Naive thymus-derived CD4-positive, alpha-beta T cell (primary cell): ENCODE results near the gene POP4. TPM values are rescaled to one million over a fixed set of nuclear protein-coding genes. Genes with fewer than 3 reads are reported as not detected.

Experiments used
- ATAC-seq: fragments of 150-1000 bp; cut with Tn5 transposase; 2 replicates; pipeline ENCODE4 v1.10.0; 2021; ENCODE audit warnings: mild to moderate bottlenecking, moderate library complexity
- CTCF ChIA-PET: fragments of 350-600 bp; sonication (Branson Sonifier 250); formaldehyde crosslinking; loops from one replicate; lab custom pipeline; 2021; ENCODE audit warnings: antibody characterized with exemption; lab: Charles Lee
- POLR2A ChIA-PET: fragments of 350-600 bp; sonication (Branson Sonifier 250); formaldehyde crosslinking; loops from one replicate; lab custom pipeline; 2021; ENCODE audit warnings: antibody characterized with exemption, inconsistent platforms; lab: Charles Lee
- DNase-seq, 9 donors: peaks; one replicate each; pipeline versions ENCODE4 v3.0.0 to v3.0.0-alpha.2; 2020 to 2022; ENCODE audit warnings: mixed read lengths in 1 of 9
- H3K27ac ChIP-seq: one replicate; pipeline ENCODE4 v1.7.0; 2013; ENCODE audit warnings: mild to moderate bottlenecking, low read depth, low read length, moderate library complexity
- H3K27me3 ChIP-seq, 2 donors: one replicate each; pipeline ENCODE4 v1.7.0; 2013; ENCODE audit warnings: low read length in 2 of 2, mild to moderate bottlenecking in 2 of 2, moderate library complexity in 2 of 2; ENCODE audit not compliant: control insufficient read depth in 2 of 2, insufficient read depth in 2 of 2
- H3K36me3 ChIP-seq, 3 experiments: 1 replicate in 2 of 3; 2 replicates in 1 of 3; pipeline ENCODE4 v1.7.0; 2013; ENCODE audit warnings: low read length in 3 of 3, mild to moderate bottlenecking in 3 of 3, moderate library complexity in 1 of 3; ENCODE audit not compliant: insufficient read depth in 3 of 3, control insufficient read depth in 2 of 3
- H3K4me1 ChIP-seq, 2 donors: one replicate each; pipeline ENCODE4 v1.7.0; 2013; ENCODE audit warnings: low read length in 2 of 2, mild to moderate bottlenecking in 2 of 2, moderate library complexity in 1 of 2; ENCODE audit not compliant: control insufficient read depth in 2 of 2, insufficient read depth in 2 of 2
- H3K4me3 ChIP-seq: 2 replicates; pipeline ENCODE4 v1.7.0; 2013; ENCODE audit warnings: mild to moderate bottlenecking, low read length
- H3K9me3 ChIP-seq, 3 experiments: 1 replicate in 2 of 3; 2 replicates in 1 of 3; pipeline ENCODE4 v1.7.0; 2013; ENCODE audit warnings: low read length in 3 of 3; ENCODE audit not compliant: control insufficient read depth in 2 of 3
- H3K27ac Mint-ChIP-seq, 9 donors: one replicate each; pipeline ENCODE4 v1.8.0; 2020 to 2022; ENCODE audit warnings: mixed read lengths in 9 of 9, mild to moderate bottlenecking in 8 of 9, moderate library complexity in 5 of 9, inconsistent platforms in 2 of 9
- H3K27me3 Mint-ChIP-seq, 5 donors: one replicate each; pipeline ENCODE4 v1.8.0; 2021 to 2022; ENCODE audit warnings: mixed read lengths in 5 of 5, mild to moderate bottlenecking in 1 of 5
- H3K36me3 Mint-ChIP-seq, 5 donors: one replicate each; pipeline ENCODE4 v1.8.0; 2020 to 2022; ENCODE audit warnings: mixed read lengths in 5 of 5, mild to moderate bottlenecking in 3 of 5, inconsistent platforms in 1 of 5
- H3K4me1 Mint-ChIP-seq, 7 donors: one replicate each; pipeline ENCODE4 v1.8.0; 2020 to 2022; ENCODE audit warnings: mixed read lengths in 7 of 7, mild to moderate bottlenecking in 3 of 7, inconsistent platforms in 1 of 7
- H3K4me3 Mint-ChIP-seq, 10 donors: one replicate each; pipeline ENCODE4 v1.8.0; 2020 to 2022; ENCODE audit warnings: mild to moderate bottlenecking in 10 of 10, mixed read lengths in 10 of 10, moderate library complexity in 6 of 10, inconsistent platforms in 2 of 10
- H3K9me3 Mint-ChIP-seq, 11 donors: one replicate each; pipeline ENCODE4 v1.8.0; 2020 to 2022; ENCODE audit warnings: mixed read lengths in 11 of 11, mild to moderate bottlenecking in 4 of 11, inconsistent platforms in 1 of 11, moderate library complexity in 1 of 11
- intact Hi-C, 2 donors: fragments of 100-400 bp; cut with micrococcal nuclease; formaldehyde crosslinking; loops; one replicate each; pipeline ENCODE4 v1.15.1; 2023
- polyA plus RNA-seq, 2 donors: library from polyadenylated mRNA; unstranded; fragments of 300-500 nt; fragmentation: Illumina TruSeq; gene quantifications; one replicate each; pipeline ENCODE4 v1.2.3, GENCODE V29; 2021
- total RNA-seq, 6 experiments: library from RNA in 5 of 6; stranded (reverse) in 5 of 6; gene quantifications; 1 replicate in 5 of 6; 2 replicates in 1 of 6; pipeline ENCODE4 v1.2.3 and lab custom pipeline; 2021 to 2026

Gene POP4
- total and polyA plus RNA-seq, 7 experiments from 2014 or later = 45.3 to 156 (median 59.2) TPM

DNA sequence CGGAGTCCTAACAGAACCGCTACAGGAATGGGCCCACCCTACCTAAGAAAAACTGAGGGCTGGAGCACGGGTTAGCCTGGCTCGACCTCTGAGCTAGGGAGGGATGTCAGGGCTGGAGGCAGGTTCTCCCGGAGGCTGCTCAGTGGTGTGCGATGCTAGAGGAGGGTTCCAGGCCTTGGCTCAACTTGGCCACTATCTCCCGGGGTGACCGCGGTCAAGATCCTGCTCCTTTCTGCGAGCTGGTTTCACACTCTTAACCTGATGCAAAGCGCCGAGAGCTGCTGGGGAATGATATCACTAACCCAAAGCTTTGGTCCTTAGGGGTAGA is 301 bp downstream of the POP4 start:
- H3K27me3 Mint-ChIP-seq = peaks cover 0 to 5% (median 0%) of the 10 kb centered on the region in 5 donors
- H3K4me1 Mint-ChIP-seq = peaks cover 14 to 43% (median 29%) of the 10 kb centered on the region in 7 donors
- peak overlapping the region; percentile 100 for H3K27ac Mint-ChIP-seq

DNA sequence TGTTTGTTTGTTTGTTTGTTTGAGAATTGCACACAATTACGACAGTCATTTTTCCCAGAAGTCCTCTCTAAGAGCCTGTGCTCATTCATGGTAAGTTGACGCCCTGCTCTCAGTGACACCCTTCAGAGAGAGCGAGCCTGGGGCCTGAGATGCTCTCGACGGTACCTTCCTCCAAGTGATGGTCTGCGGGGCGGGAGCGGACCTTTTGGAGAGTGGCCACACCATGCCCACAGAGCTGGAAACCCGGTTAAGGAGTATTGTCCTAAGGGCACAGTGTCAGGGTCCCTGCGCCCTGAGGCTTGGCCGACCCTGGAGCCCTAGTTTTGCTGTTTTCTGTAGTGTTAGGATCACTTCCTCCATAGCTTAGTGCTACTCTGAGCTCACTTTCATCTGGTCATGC is 3.6 kb downstream of the POP4 start:
- H3K36me3 Mint-ChIP-seq = peaks cover 15 to 51% (median 20%) of the 10 kb centered on the region in 5 donors
- POLR2A ChIA-PET = interaction anchor here (0.9 to 9.9 kb wide), 9 partner anchors 55 to 235 kb away, joined by 5 to 198 read pairs (median 5); partner anchors contain the start of genes C19orf12 and PLEKHF1

More for the DNA sequence above, 301 bp downstream of the POP4 start:
- H3K4me1 ChIP-seq = peaks cover 18% of the 10 kb centered on the region in 2 donors
- no peaks in the 10 kb centered on the region for H3K9me3 ChIP-seq
- ChIA-PET POLR2A (interaction anchor here (0.7 to 9.9 kb wide), 37 partner anchors 8 to 1813 kb away, joined by 3 to 198 read pairs (median 7); partner anchors contain the start of genes C19orf12, PLEKHF1 and URI1), CTCF (interaction anchor here (0.6 to 3.5 kb wide), 10 partner anchors 55 to 266 kb away, joined by 3 to 39 read pairs (median 10); partner anchors contain the start of genes C19orf12 and PLEKHF1)
- peak; percentile 36 for ATAC-seq
- no peak for DNase-seq
- peaks cover 7 to 30% (median 9%) of the 10 kb centered on the region in 3 experiments for H3K36me3 ChIP-seq
- no peaks in the 10 kb centered on the region for H3K27me3 ChIP-seq
- Mint-ChIP-seq H3K4me3 (peak overlapping the region; percentile 95 to 100 (median 98)), H3K36me3 (peaks cover 5 to 24% (median 9%) of the 10 kb centered on the region in 5 donors), H3K9me3 (peaks cover 0 to 5% (median 0%) of the 10 kb centered on the region in 11 donors)
- intact Hi-C loops = loop anchor here (1.0 to 10.0 kb wide), 13 partner anchors 19 to 1812 kb away; partner anchors contain the start of genes UQCRFS1 (in 2 of the 2), URI1 (in 2 of the 2) and CCNE1 (in 1 of the 2)
- peak overlapping the region; percentile 81 for H3K4me3 ChIP-seq
- H3K27ac ChIP-seq = peak overlapping the region; percentile 91

DNA sequence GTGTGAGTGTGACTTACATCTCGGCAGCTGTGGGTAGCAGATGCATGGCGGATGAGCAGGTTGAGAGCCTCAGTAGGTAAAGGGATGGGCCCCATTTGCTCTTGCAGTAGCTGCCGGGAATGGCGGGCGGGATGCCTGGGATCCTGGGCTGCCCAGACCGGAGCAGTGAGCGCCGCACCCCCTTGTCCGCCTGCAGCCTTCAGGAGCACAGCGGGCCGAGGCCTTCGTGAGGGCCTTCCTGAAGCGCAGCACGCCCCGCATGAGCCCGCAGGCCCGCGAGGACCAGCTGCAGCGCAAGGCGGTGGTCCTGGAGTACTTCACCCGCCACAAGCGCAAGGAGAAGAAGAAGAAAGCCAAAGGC is 4.1 kb downstream of the POP4 start:
- intact Hi-C loops = loop anchor here (1.0 to 2.0 kb wide), 4 partner anchors 58 to 263 kb away; no protein-coding TSS in a partner anchor
- Mint-ChIP-seq H3K4me3 (no peak overlapping the region), H3K27ac (peak overlapping the region in 1 of 9 donors; percentile 56), H3K9me3 (peaks cover 0 to 5% (median 0%) of the 10 kb centered on the region in 11 donors), H3K36me3 (peaks cover 16 to 55% (median 20%) of the 10 kb centered on the region in 5 donors), H3K27me3 (peaks cover 0 to 5% (median 0%) of the 10 kb centered on the region in 5 donors), H3K4me1 (peaks cover 19 to 42% (median 33%) of the 10 kb centered on the region in 7 donors)
- Histone ChIP-seq H3K27me3 (no peaks in the 10 kb centered on the region), H3K36me3 (peaks cover 16 to 67% (median 28%) of the 10 kb centered on the region in 3 experiments), H3K27ac (no peak overlapping the region), H3K4me3 (no peak overlapping the region), H3K9me3 (no peaks in the 10 kb centered on the region), H3K4me1 (peaks cover 14 to 19% of the 10 kb centered on the region in 2 donors)
- POLR2A ChIA-PET = interaction anchor here (1.2 to 9.9 kb wide), 9 partner anchors 12 to 103 kb away, joined by 4 to 198 read pairs (median 11); partner anchors contain the start of genes C19orf12 and PLEKHF1
- DNase-seq = no peak
- no peak for ATAC-seq
- CTCF ChIA-PET = interaction anchor here (0.8 to 5.8 kb wide), 19 partner anchors 11 to 115 kb away, joined by 3 to 115 read pairs (median 5); partner anchors contain the start of genes C19orf12 and PLEKHF1

More for the DNA sequence above, 3.6 kb downstream of the POP4 start:
- Histone ChIP-seq H3K27ac (peak overlapping the region; percentile 17), H3K36me3 (peaks cover 16 to 61% (median 28%) of the 10 kb centered on the region in 3 experiments), H3K27me3 (no peaks in the 10 kb centered on the region), H3K9me3 (no peaks in the 10 kb centered on the region), H3K4me3 (no peak overlapping the region), H3K4me1 (peaks cover 18 to 19% of the 10 kb centered on the region in 2 donors)
- Mint-ChIP-seq H3K9me3 (peaks cover 0 to 5% (median 0%) of the 10 kb centered on the region in 11 donors), H3K27me3 (peaks cover 0 to 5% (median 0%) of the 10 kb centered on the region in 5 donors), H3K4me1 (peaks cover 19 to 45% (median 33%) of the 10 kb centered on the region in 7 donors), H3K4me3 (peak overlapping the region in 1 of 10 donors; percentile 2), H3K27ac (peak overlapping the region in 2 of 9 donors; percentile 21 to 25)
- no peak for DNase-seq
- intact Hi-C loops = loop anchor here (1.0 to 10.0 kb wide), 7 partner anchors 59 to 1815 kb away; partner anchors contain the start of gene URI1 (in 1 of the 2)
- ATAC-seq = no peak
- CTCF ChIA-PET = interaction anchor here (0.8 to 5.8 kb wide), 17 partner anchors 10 to 116 kb away, joined by 3 to 115 read pairs (median 7); partner anchors contain the start of genes C19orf12 and PLEKHF1

DNA sequence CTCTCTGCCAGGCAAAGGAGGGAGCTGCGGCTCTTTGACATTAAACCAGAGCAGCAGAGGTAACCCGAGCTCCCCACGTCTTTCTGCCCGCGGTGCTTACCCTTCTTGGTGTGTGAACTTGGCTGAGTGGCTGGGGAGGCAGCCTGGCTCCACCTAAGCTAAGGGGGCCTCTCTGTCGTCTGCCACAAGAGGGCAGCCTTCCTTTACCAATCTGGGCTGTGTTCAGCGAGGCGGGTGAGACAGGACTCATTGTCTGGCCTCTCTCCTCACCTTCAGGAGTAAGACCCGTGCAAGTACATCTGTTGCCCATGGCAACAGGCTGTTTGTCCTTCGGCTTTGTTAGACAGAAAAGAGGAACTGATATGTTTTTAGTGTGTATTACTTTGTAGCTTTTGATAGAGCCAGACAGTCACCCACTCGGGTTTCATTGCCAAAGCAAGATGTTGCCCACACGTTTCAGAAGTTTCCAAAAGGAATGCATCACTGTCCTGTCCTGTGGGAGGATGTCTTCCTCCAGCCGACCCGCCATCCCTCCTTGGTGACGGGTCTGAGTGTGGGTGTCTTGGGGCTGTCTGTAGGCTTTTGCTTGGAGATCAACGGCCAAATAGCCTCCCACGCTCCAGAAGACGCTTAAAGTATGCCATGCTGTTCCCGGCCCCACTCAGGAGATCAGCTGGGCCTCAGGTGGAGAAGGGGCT is 4.6 kb downstream of the POP4 start:
- POLR2A ChIA-PET = interaction anchor here (1.2 to 9.9 kb wide), 10 partner anchors 11 to 102 kb away, joined by 4 to 198 read pairs (median 10); partner anchors contain the start of genes C19orf12 and PLEKHF1
- Histone ChIP-seq H3K27me3 (no peaks in the 10 kb centered on the region), H3K27ac (peak overlapping the region; percentile 35), H3K4me1 (peaks cover 14 to 16% of the 10 kb centered on the region in 2 donors), H3K4me3 (no peak overlapping the region), H3K9me3 (no peaks in the 10 kb centered on the region), H3K36me3 (peaks cover 16 to 72% (median 28%) of the 10 kb centered on the region in 3 experiments)
- ATAC-seq = peak; percentile 82
- intact Hi-C loops = loop anchor here (1.0 to 2.0 kb wide), 4 partner anchors 58 to 262 kb away; no protein-coding TSS in a partner anchor
- H3K27ac Mint-ChIP-seq = peak overlapping the region in 8 of 9 donors; percentile 6 to 77 (median 44)
- CTCF ChIA-PET = interaction anchor here (0.6 to 5.8 kb wide), 22 partner anchors 10 to 115 kb away, joined by 3 to 115 read pairs (median 5); partner anchors contain the start of genes C19orf12 and PLEKHF1
- peak overlapping the region in 1 of 10 donors; percentile 10 for H3K4me3 Mint-ChIP-seq
- peaks cover 0 to 4% (median 0%) of the 10 kb centered on the region in 5 donors for H3K27me3 Mint-ChIP-seq
- DNase-seq = peak; percentile 61 to 85 (median 79)
- peaks cover 20 to 60% (median 26%) of the 10 kb centered on the region in 5 donors for H3K36me3 Mint-ChIP-seq
- peaks cover 0 to 5% (median 0%) of the 10 kb centered on the region in 11 donors for H3K9me3 Mint-ChIP-seq
- peaks cover 16 to 39% (median 29%) of the 10 kb centered on the region in 7 donors for H3K4me1 Mint-ChIP-seq

DNA sequence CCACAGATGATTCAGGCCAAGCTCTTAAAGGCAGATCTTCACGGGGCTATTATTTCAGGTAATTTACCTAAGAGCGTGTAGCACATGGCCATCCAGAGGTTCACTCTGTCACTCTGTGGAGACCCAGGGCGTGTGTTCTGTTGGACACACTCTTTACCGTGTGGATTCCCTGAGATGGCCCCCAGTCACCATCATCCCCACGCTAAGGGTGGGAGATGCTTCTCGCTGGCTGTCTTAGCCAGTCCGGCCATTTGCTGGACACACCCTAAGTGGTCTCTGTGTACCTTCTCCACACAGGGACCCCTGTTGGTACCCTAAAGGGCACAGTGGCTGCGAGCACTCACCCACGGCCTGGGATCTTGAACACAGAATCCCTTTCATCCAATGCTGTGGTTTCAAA is 6.0 kb downstream of the POP4 start:
- H3K36me3 Mint-ChIP-seq = peaks cover 20 to 66% (median 28%) of the 10 kb centered on the region in 5 donors
- peaks cover 8 to 10% of the 10 kb centered on the region in 2 donors for H3K4me1 ChIP-seq
- no peaks in the 10 kb centered on the region for H3K27me3 ChIP-seq
- CTCF ChIA-PET = interaction anchor here (1.0 to 5.8 kb wide), 6 partner anchors 49 to 102 kb away, joined by 3 to 115 read pairs (median 49); partner anchors contain the start of genes C19orf12 and PLEKHF1
- H3K9me3 Mint-ChIP-seq = no peaks in the 10 kb centered on the region
- POLR2A ChIA-PET = interaction anchor here (0.9 to 9.9 kb wide), 7 partner anchors 10 to 101 kb away, joined by 3 to 198 read pairs (median 9); partner anchors contain the start of gene C19orf12
- DNase-seq (no peak), ATAC-seq (no peak)
- intact Hi-C loops = no loop called here
- H3K36me3 ChIP-seq = peaks cover 16 to 83% (median 28%) of the 10 kb centered on the region in 3 experiments
- H3K27me3 Mint-ChIP-seq = no peaks in the 10 kb centered on the region
- no peak overlapping the region for H3K4me3 ChIP-seq
- H3K4me1 Mint-ChIP-seq = peaks cover 11 to 27% (median 20%) of the 10 kb centered on the region in 7 donors
- no peaks in the 10 kb centered on the region for H3K9me3 ChIP-seq
- H3K4me3 Mint-ChIP-seq = no peak overlapping the region
- no peak overlapping the region for H3K27ac ChIP-seq
- peak overlapping the region in 1 of 9 donors; percentile 7 for H3K27ac Mint-ChIP-seq
